Kidney tubule cell (primary cell): Measurements from ENCODE around the gene MARCHF9.

Source experiments
- DNase-seq: peaks from one replicate; pipeline ENCODE4 v3.0.0-alpha.2; 2018; ENCODE audit warnings: low spot score

MARCHF9 gene

GRCh38 chr12:57738661-57739237 lies 16.2 kb upstream of the MARCHF9 start, which contains the start of gene AGAP2:
TSS of gene AGAP2 (minus strand) at chr12:57738742. CDS start at chr12:57738246, 496 bp downstream.
- no peak for DNase-seq

- no peak for DNase-seq
Observed at GRCh38 chr12:57739387-57739786, 15.5 kb upstream of the MARCHF9 start.

- DNase-seq = no peak
Observed at GRCh38 chr12:57739914-57740538, 14.9 kb upstream of the MARCHF9 start.

- DNase-seq = no peak
Observed at GRCh38 chr12:57740656-57741412, 14.1 kb upstream of the MARCHF9 start.

GRCh38 chr12:57741413-57741789 lies 13.5 kb upstream of the MARCHF9 start:
- no peak for DNase-seq

GRCh38 chr12:57741844-57742738 lies 12.8 kb upstream of the MARCHF9 start:
- no peak for DNase-seq

GRCh38 chr12:57743769-57744168 lies 11.1 kb upstream of the MARCHF9 start:
- no peak for DNase-seq

GRCh38 chr12:57744194-57744776 lies 10.6 kb upstream of the MARCHF9 start:
- DNase-seq = no peak

- peak; percentile 97 for DNase-seq
Observed at GRCh38 chr12:57744777-57745484, 10.0 kb upstream of the MARCHF9 start, which contains the start of gene TSPAN31. TSS of gene TSPAN31 (plus strand) at chr12:57745039. CDS start at chr12:57745155, 116 bp downstream.

GRCh38 chr12:57745485-57745881 lies 9.4 kb upstream of the MARCHF9 start:
- no peak for DNase-seq

GRCh38 chr12:57746025-57746424 lies 8.9 kb upstream of the MARCHF9 start:
- no peak for DNase-seq

GRCh38 chr12:57749061-57749460 lies 5.8 kb upstream of the MARCHF9 start:
- DNase-seq = no peak

GRCh38 chr12:57750561-57751431 lies 4.1 kb upstream of the MARCHF9 start:
- no peak for DNase-seq

- no peak for DNase-seq
Observed at GRCh38 chr12:57751432-57751787, 3.5 kb upstream of the MARCHF9 start.

- peak; percentile 100 for DNase-seq
Observed at GRCh38 chr12:57751788-57752667, 2.9 kb upstream of the MARCHF9 start, which contains the start of gene CDK4. TSS of gene CDK4 (minus strand) at chr12:57752310. CDS start at chr12:57751717, 593 bp downstream.

- no peak for DNase-seq
Observed at GRCh38 chr12:57752668-57753000, 2.3 kb upstream of the MARCHF9 start.

GRCh38 chr12:57753756-57754337 lies 1.1 kb upstream of the MARCHF9 start:
- DNase-seq = no peak

GRCh38 chr12:57755194-57755453 lies 221 bp downstream of the MARCHF9 start:
- no peak for DNase-seq
